ENCODE data around the gene ACP7. TPM values are rescaled to one million over a fixed set of nuclear protein-coding genes. Genes with fewer than 3 reads are reported as not detected.

Gene ACP7
- total and polyA plus RNA-seq, 10 of the 15 experiments (the other 5 are each of a cell fraction or from before 2014, with no cell fraction given) = not detected

DNA sequence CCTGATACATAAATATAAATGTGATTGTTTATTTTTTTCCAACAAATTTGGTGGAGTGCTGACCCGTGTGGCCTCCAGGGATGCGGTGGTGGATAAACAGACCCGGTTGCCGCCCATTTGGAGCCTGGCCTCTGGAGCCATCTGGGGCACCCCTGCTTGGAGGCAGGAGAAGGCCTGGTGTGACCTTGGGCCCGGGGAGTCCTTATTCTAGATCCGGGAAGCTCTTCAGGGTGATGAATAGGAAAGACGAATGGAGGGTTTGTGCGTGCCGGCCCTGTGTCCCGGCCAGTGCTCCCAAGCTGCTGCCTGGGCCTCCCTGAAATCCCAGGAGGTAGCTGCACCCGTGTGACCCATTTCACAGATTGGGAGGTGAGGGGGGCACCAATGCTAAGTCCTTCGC, 53.0 kb downstream of the ACP7 start:
- DNase-seq (ENCODE audit: low read depth, low spot score) = no peak
- WGBS (ENCODE audit: insufficient coverage, insufficient replicate concordance, low lambda C conversion rate, missing lambda C conversion rate) = 79% methylated on average over 12 of the region's 12 CpGs
- Histone ChIP-seq H3K4me3 (no peak overlapping the region), H3K27me3 (replicated peaks in 1 of 2; ENCODE audit: control insufficient read depth in 2 of 2, insufficient read depth in 2 of 2, low read length in 1 of 2) (no peaks in the 10 kb centered on the region), H3K27ac (ENCODE audit: control insufficient read depth, insufficient read depth) (no peak overlapping the region), H4K20me1 (ENCODE audit: control insufficient read depth, insufficient read depth) (no peaks in the 10 kb centered on the region), H3K36me3 (ENCODE audit: control insufficient read depth in 2 of 2, insufficient read depth in 2 of 2, low read length in 1 of 2) (no peaks in the 10 kb centered on the region), H3K9me3 (replicated peaks; ENCODE audit: control insufficient read depth, insufficient read depth, low read length) (no peaks in the 10 kb centered on the region), H3K79me2 (ENCODE audit: control insufficient read depth, insufficient read depth, low read length) (no peaks in the 10 kb centered on the region), H3K9ac (ENCODE audit: control insufficient read depth, insufficient read depth, low read length) (no peak overlapping the region), H3K4me2 (ENCODE audit: control insufficient read depth, insufficient read depth) (no peak overlapping the region), H2AFZ (ENCODE audit: control insufficient read depth, low read depth, low read length) (no peak overlapping the region), H3K4me1 (ENCODE audit: control insufficient read depth, insufficient read depth, low read length) (0 out of 2 replicates have a peak, but pooled peaks cover 3% of the 10 kb centered on the region)
- RAD21 ChIA-PET (ENCODE audit: unreplicated experiment) = no interaction called here
- no peak for ATAC-seq
- no TSS peak for BruUV-seq (replicated peaks)
- POLR2A ChIA-PET = interaction anchor here (0.7 kb wide), 1 partner anchor 1061 kb away, joined by 5 read pairs; no protein-coding TSS in a partner anchor
- SMC1A ChIA-PET (ENCODE audit: uncharacterized antibody, unreplicated experiment) = no interaction called here
- intact Hi-C loops (cut with micrococcal nuclease; ENCODE audit: unreplicated experiment) (no loop called here), in situ Hi-C loops (cut with MboI) (no loop called here)
- CTCF ChIA-PET = no interaction called here
- no peak for FAIRE-seq
- no peak for TF ChIP-seq ETV6 (conservative IDR thresholded peaks at IDR 0.05 in 1 of 2, IDR thresholded peaks at IDR 0.05 in 1 of 2; ENCODE audit: borderline replicate concordance in 1 of 2, low read depth in 1 of 2)
- TF ChIP-seq SMARCA5 (IDR thresholded peaks at IDR 0.05) = no peak
- TF ChIP-seq ZBED1 (IDR thresholded peaks at IDR 0.05; ENCODE audit: borderline replicate concordance) = no peak
- TF ChIP-seq ZNF207 (IDR thresholded peaks at IDR 0.05; ENCODE audit: borderline replicate concordance) = no peak
- no peak for TF ChIP-seq HDAC2 (IDR thresholded peaks at IDR 0.05)
- no peak for TF ChIP-seq TAF1 (IDR thresholded peaks at IDR 0.05; ENCODE audit: borderline replicate concordance, low read depth, low read length)
- no peak for TF ChIP-seq FOXK2 (IDR thresholded peaks at IDR 0.05)
- no peak for TF ChIP-seq MTA2 (IDR thresholded peaks at IDR 0.05; ENCODE audit: low read depth)
- TF ChIP-seq, protein P1, sequence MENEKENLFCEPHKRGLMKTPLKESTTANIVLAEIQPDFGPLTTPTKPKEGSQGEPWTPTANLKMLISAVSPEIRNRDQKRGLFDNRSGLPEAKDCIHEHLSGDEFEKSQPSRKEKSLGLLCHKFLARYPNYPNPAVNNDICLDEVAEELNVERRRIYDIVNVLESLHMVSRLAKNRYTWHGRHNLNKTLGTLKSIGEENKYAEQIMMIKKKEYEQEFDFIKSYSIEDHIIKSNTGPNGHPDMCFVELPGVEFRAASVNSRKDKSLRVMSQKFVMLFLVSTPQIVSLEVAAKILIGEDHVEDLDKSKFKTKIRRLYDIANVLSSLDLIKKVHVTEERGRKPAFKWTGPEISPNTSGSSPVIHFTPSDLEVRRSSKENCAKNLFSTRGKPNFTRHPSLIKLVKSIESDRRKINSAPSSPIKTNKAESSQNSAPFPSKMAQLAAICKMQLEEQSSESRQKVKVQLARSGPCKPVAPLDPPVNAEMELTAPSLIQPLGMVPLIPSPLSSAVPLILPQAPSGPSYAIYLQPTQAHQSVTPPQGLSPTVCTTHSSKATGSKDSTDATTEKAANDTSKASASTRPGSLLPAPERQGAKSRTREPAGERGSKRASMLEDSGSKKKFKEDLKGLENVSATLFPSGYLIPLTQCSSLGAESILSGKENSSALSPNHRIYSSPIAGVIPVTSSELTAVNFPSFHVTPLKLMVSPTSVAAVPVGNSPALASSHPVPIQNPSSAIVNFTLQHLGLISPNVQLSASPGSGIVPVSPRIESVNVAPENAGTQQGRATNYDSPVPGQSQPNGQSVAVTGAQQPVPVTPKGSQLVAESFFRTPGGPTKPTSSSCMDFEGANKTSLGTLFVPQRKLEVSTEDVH (IDR thresholded peaks at IDR 0.05; ENCODE audit: low read depth, partially characterized antibody) = no peak
- TF ChIP-seq, protein P2, sequence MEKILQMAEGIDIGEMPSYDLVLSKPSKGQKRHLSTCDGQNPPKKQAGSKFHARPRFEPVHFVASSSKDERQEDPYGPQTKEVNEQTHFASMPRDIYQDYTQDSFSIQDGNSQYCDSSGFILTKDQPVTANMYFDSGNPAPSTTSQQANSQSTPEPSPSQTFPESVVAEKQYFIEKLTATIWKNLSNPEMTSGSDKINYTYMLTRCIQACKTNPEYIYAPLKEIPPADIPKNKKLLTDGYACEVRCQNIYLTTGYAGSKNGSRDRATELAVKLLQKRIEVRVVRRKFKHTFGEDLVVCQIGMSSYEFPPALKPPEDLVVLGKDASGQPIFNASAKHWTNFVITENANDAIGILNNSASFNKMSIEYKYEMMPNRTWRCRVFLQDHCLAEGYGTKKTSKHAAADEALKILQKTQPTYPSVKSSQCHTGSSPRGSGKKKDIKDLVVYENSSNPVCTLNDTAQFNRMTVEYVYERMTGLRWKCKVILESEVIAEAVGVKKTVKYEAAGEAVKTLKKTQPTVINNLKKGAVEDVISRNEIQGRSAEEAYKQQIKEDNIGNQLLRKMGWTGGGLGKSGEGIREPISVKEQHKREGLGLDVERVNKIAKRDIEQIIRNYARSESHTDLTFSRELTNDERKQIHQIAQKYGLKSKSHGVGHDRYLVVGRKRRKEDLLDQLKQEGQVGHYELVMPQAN (conservative IDR thresholded peaks at IDR 0.05) = no peak
- TF ChIP-seq, protein P3, sequence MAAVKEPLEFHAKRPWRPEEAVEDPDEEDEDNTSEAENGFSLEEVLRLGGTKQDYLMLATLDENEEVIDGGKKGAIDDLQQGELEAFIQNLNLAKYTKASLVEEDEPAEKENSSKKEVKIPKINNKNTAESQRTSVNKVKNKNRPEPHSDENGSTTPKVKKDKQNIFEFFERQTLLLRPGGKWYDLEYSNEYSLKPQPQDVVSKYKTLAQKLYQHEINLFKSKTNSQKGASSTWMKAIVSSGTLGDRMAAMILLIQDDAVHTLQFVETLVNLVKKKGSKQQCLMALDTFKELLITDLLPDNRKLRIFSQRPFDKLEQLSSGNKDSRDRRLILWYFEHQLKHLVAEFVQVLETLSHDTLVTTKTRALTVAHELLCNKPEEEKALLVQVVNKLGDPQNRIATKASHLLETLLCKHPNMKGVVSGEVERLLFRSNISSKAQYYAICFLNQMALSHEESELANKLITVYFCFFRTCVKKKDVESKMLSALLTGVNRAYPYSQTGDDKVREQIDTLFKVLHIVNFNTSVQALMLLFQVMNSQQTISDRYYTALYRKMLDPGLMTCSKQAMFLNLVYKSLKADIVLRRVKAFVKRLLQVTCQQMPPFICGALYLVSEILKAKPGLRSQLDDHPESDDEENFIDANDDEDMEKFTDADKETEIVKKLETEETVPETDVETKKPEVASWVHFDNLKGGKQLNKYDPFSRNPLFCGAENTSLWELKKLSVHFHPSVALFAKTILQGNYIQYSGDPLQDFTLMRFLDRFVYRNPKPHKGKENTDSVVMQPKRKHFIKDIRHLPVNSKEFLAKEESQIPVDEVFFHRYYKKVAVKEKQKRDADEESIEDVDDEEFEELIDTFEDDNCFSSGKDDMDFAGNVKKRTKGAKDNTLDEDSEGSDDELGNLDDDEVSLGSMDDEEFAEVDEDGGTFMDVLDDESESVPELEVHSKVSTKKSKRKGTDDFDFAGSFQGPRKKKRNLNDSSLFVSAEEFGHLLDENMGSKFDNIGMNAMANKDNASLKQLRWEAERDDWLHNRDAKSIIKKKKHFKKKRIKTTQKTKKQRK (IDR thresholded peaks at IDR 0.05; ENCODE audit: low read depth, low read length) = no peak
- TF ChIP-seq, protein P4, sequence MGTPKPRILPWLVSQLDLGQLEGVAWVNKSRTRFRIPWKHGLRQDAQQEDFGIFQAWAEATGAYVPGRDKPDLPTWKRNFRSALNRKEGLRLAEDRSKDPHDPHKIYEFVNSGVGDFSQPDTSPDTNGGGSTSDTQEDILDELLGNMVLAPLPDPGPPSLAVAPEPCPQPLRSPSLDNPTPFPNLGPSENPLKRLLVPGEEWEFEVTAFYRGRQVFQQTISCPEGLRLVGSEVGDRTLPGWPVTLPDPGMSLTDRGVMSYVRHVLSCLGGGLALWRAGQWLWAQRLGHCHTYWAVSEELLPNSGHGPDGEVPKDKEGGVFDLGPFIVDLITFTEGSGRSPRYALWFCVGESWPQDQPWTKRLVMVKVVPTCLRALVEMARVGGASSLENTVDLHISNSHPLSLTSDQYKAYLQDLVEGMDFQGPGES (IDR thresholded peaks at IDR 0.05) = no peak
- TF ChIP-seq NR2C1 (IDR thresholded peaks at IDR 0.05) = no peak
- no peak for TF ChIP-seq CBFB (IDR thresholded peaks at IDR 0.05; ENCODE audit: low read depth)
- TF ChIP-seq TARDBP (IDR thresholded peaks at IDR 0.05; ENCODE audit: borderline replicate concordance) = no peak
- TF ChIP-seq IRF4 (IDR thresholded peaks at IDR 0.05; ENCODE audit: low read depth, low read length) = no peak
